HFF-Myc (cell line): ENCODE data around the gene CAMK2B.

ENCODE experiments used
- DNase-seq: peaks from one replicate; pipeline ENCODE4 v3.0.0-alpha.2; 2011; ENCODE audit warnings: low read depth; ENCODE audit errors: extremely low read depth
- H3K4me3 ChIP-seq: replicated peaks from 2 replicates; pipeline ENCODE4 v1.5.1; 2011; ENCODE audit warnings: low read depth, mild to moderate bottlenecking, control low read depth, low read length
- TF ChIP-seq, protein P1 (sequence below): IDR thresholded peaks from 2 replicates; pipeline ENCODE4 v1.5.1; 2012; ENCODE audit warnings: mild to moderate bottlenecking, low read depth, low read length, control low read depth; ENCODE audit errors: missing control alignments

The CAMK2B gene

DNA sequence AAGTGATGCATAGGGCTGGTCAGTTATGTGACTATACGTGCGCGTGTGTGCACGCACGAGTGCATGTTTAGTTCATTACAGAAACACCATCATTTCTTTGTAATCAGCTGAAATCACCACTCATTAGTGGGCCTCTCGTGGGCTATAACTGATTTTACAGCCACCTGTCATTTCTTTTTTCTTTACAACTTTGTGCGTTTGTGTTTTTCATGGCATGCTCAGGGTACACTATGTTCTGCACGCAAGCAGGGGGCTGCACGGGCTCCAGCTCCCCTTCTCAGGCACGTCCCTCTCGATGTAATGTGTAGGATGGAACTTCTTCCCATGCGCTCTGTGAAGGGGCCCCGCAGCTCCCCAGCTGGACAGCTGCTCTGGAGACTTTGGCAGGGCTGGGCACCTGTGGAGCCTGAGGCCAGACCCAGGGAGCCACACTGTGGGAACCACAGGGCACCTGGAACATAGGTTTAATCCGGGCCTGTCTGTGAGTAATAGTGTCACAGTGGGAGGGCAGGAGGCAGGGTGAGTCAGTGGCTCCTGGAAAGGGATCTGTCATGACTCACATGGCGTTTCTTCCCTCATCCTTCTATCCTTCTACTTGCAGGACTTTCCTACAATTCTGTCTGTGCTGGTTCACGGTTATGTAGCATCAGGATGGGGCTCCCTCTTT, 141.1 kb downstream of the CAMK2B start:
- TF ChIP-seq, protein P1, sequence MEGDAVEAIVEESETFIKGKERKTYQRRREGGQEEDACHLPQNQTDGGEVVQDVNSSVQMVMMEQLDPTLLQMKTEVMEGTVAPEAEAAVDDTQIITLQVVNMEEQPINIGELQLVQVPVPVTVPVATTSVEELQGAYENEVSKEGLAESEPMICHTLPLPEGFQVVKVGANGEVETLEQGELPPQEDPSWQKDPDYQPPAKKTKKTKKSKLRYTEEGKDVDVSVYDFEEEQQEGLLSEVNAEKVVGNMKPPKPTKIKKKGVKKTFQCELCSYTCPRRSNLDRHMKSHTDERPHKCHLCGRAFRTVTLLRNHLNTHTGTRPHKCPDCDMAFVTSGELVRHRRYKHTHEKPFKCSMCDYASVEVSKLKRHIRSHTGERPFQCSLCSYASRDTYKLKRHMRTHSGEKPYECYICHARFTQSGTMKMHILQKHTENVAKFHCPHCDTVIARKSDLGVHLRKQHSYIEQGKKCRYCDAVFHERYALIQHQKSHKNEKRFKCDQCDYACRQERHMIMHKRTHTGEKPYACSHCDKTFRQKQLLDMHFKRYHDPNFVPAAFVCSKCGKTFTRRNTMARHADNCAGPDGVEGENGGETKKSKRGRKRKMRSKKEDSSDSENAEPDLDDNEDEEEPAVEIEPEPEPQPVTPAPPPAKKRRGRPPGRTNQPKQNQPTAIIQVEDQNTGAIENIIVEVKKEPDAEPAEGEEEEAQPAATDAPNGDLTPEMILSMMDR, result no peak

GRCh38 chr7:44183386-44183785, 142.0 kb downstream of the CAMK2B start:
- no peak for DNase-seq
- no peak overlapping the region for H3K4me3 ChIP-seq
- TF ChIP-seq, protein P1, result no peak

More for the DNA sequence above, 141.1 kb downstream of the CAMK2B start:
- DNase-seq, result peak; percentile 47
- H3K4me3 ChIP-seq, result no peak overlapping the region

GRCh38 chr7:44182827-44183226, 142.6 kb downstream of the CAMK2B start:
- no peak overlapping the region for H3K4me3 ChIP-seq
- TF ChIP-seq, protein P1, result no peak
- no peak for DNase-seq

- no peak for DNase-seq
- TF ChIP-seq, protein P1, result no peak
- H3K4me3 ChIP-seq, result no peak overlapping the region
These were observed 144.8 kb downstream of the CAMK2B start for GRCh38 chr7:44180631-44181030.

- no peak overlapping the region for H3K4me3 ChIP-seq
- no peak for DNase-seq
- TF ChIP-seq, protein P1, result no peak
These were observed 147.7 kb downstream of the CAMK2B start for GRCh38 chr7:44177570-44178131.

GRCh38 chr7:44176486-44176885, 148.9 kb downstream of the CAMK2B start:
- H3K4me3 ChIP-seq, result no peak overlapping the region

More at GRCh38 chr7:44176486-44176885, 148.9 kb downstream of the CAMK2B start:
- TF ChIP-seq, protein P1, result no peak
- no peak for DNase-seq
